ENCODE data around the gene AKR1A1.
"Not testable (repeated sequence)": the region's sequence is repeated elsewhere in the genome, so short reads cannot be mapped to it uniquely, and the experiment has no call there.

The AKR1A1 gene

GRCh38 chr1:45570631-45571030 lies 20.0 kb downstream of the AKR1A1 start:
- no peak for DNase-seq

GRCh38 chr1:45573231-45573804 lies 22.7 kb downstream of the AKR1A1 start:
- no peak for DNase-seq

GRCh38 chr1:45574105-45574626 lies 23.5 kb downstream of the AKR1A1 start:
- DNase-seq: no peak

- peak; percentile 97 for DNase-seq
Observed at GRCh38 chr1:45583264-45583665, 32.6 kb downstream of the AKR1A1 start.

GRCh38 chr1:45583666-45584350 lies 33.2 kb downstream of the AKR1A1 start, which contains the start of gene NASP:
TSS of gene NASP (plus strand) at chr1:45584041. CDS start at chr1:45584147, 106 bp downstream.
- DNase-seq: peak; percentile 86

- peak; percentile 87 for DNase-seq
Observed at GRCh38 chr1:45584351-45585109, 33.9 kb downstream of the AKR1A1 start.

GRCh38 chr1:45585110-45585426 lies 34.4 kb downstream of the AKR1A1 start:
- DNase-seq: no peak

- DNase-seq: no peak
Observed at GRCh38 chr1:45585496-45586075, 35.0 kb downstream of the AKR1A1 start.

- no peak for DNase-seq
Observed at GRCh38 chr1:45586769-45587168, 36.1 kb downstream of the AKR1A1 start.

- no peak for DNase-seq
Observed at GRCh38 chr1:45589861-45590260, 39.2 kb downstream of the AKR1A1 start.

- DNase-seq: no peak
Observed at GRCh38 chr1:45594412-45594811, 43.8 kb downstream of the AKR1A1 start.

GRCh38 chr1:45596765-45597164 lies 46.1 kb downstream of the AKR1A1 start:
- DNase-seq: not testable (repeated sequence)

GRCh38 chr1:45604239-45604638 lies 53.6 kb downstream of the AKR1A1 start:
- no peak for DNase-seq

GRCh38 chr1:45607404-45608074 lies 56.9 kb downstream of the AKR1A1 start:
- DNase-seq: no peak

- no peak for DNase-seq
Observed at GRCh38 chr1:45608175-45609156, 57.8 kb downstream of the AKR1A1 start.

- DNase-seq: no peak
Observed at GRCh38 chr1:45610589-45611226, 60.1 kb downstream of the AKR1A1 start.

- no peak for DNase-seq
Observed at GRCh38 chr1:45612941-45613579, 62.4 kb downstream of the AKR1A1 start.

- DNase-seq: no peak
Observed at GRCh38 chr1:45615885-45616284, 65.3 kb downstream of the AKR1A1 start.

GRCh38 chr1:45617618-45618017 lies 67.0 kb downstream of the AKR1A1 start:
- no peak for DNase-seq

- DNase-seq: no peak
Observed at GRCh38 chr1:45619149-45619921, 68.7 kb downstream of the AKR1A1 start.
